ENCODE data around the gene MAPK7. TPM values are rescaled to one million over a fixed set of nuclear protein-coding genes. Genes with fewer than 3 reads are reported as not detected.
"Not testable (repeated sequence)": the region's sequence is repeated elsewhere in the genome, so short reads cannot be mapped to it uniquely, and the experiment has no call there.

Gene MAPK7
- total RNA-seq, 1 donor from 2014 or later = 5.2 TPM

DNA sequence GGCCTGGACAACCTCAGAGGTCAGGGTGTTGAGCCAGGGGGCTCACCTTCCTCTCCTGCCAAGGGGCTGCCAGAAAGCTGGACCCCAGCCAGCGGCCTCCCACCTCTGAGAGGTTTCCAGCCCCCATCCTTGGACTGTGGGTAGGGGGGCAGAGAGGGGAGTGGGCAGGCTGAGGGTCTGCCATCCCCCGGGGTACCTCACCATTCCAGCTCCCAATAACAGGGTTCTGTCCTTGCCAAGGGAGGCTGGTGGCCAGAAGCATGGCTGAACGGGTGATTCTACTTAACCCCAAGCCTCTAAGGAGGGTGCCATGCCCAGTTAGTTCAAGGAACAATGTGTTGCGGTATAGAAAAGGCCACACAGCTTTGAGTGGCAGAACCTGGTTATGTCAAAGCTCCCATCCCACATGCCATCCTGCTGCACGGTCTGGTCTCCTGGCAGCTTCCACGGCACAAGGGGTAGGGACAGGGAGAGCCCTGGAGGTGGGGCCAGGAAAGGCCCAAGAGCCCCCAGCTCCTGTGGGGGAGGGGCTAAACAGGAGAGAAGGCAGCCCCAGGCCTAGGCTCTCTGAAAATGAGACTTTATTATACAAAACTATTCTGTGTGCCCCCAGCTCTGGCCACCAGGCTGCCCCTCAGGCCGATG, 35.6 kb upstream of the MAPK7 start:
- DNase-seq (ENCODE audit: low read depth) = no peak

GRCh38 chr17:19343256-19343630, 35.1 kb upstream of the MAPK7 start:
- no peak for DNase-seq (ENCODE audit: low read depth)

DNA sequence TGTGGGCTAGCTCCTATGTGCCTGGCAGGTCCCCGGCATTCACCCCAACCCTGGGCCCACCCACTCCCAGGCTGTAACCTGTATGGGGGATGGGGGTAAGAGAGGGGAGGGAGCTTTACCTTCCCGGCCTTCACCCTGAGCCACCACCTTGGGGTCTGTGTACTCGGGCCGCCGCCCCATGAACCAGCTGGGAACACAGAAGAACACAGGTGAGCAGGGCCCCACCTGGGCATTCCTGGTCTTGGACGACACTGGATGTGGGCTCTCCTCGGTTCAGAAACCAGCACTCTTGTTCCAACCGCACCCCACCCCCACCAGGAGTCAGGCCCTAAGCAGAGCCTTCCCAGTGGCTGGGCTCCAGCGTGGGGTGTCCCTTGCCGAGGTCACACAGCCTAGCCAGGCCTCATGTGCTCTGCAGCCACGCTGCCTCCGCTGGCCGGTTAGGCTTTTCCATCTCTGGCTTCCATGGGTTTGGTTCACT, 34.6 kb upstream of the MAPK7 start:
- no peak for DNase-seq (ENCODE audit: low read depth)

DNA sequence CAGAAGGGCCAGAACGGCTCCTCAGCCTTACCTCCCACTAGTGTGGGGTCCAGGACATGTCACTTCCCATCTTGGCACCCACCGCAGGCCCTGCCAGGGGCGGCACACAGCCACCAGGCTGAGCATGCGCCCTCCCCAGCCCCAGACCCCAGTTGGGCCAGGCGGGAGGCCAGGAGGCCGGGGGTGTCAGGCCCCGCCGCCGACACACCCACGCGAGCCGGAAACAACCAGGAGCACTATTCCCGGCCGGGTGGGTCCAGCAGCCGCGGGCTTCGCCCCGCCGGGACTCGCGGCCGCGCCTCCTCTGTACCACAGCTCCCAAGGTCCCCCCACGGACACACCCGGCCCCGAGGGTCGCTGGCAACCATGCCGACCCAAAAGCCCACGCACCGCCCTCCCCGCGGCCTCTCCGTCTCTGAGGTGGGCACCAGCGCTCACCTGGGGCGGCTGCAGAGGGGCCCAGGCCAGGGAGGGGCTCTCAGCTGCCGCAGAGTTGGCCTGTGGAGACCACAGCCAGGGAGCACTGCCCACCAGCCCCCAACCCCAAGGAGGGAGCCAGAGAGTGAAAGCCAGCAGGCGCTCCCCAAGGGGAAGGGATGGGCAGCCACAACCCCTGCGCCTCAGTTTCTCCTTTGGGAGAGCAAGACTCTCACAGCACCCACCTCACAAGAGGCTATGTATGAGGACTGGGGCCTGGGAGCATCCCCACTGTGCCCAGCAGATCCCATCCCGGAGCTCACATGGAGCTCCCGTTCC, 33.8 kb upstream of the MAPK7 start:
- DNase-seq (ENCODE audit: low read depth) = no peak

DNA sequence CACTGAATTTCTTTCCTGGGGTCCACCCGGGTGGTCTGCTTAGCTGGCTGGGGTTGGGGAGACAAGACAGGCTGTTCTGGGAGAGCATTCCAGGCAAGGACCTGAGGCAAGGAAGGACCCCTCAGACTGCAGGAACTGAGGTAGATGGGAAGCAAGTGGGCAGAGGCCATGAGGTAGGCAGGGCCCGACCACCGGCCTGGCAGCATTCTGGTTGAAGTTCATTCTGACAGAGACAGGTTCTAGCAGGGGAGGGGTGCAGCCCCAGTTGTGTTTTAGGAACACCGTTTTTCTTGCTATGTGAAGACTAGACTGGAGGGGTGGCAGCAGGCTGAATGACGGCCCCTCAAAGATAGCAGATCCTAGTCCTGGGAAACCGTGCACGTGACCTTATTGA, 33.2 kb upstream of the MAPK7 start:
- DNase-seq (ENCODE audit: low read depth) = no peak

- no peak for DNase-seq (ENCODE audit: low read depth)
Observed at GRCh38 chr17:19345486-19346350, 32.6 kb upstream of the MAPK7 start.

DNA sequence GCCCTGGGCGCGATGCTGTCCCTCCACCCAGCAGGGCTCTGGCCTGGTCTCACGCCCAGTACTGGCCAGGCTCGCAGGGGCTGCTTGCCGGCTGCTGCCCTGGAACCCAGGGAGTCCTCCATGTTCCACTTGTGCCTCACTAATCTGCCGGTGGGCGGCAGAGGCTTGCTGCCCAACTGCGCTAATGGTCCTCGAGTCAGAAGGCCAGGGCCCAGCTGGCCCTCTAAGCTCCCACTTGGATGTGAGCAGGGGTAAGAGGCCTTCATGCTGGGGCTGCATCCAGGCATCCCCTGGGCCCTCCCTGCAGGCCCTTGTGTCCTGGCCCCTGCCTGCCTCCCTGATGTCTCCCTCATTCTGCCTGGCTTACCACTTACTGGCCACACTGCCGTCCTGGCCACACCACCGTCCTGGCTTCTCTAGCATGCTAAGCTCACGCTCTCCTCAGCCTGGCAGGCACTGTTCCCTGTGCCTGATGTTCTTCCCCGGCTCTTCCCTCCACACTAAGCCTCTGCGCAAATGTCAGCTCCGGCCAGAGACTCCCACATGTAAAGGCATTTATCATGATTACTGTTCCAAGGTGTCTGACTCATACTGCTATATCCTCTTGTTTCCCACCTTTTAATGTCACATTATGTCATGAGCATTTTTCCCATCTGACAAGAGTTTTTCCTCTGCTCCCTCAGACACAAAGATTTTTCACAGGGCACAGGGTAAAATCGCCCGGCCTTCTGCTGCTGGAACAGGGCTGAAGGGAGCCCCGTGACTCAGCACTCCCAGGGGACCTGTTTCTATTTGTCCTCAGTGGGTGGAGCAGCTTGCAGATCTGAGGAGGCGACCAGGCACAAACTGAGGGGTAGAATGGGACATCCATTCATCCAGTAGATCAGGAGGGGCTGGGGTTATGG, 31.7 kb upstream of the MAPK7 start:
- DNase-seq (ENCODE audit: low read depth) = peak; percentile 79

GRCh38 chr17:19347323-19348080, 30.8 kb upstream of the MAPK7 start:
- DNase-seq (ENCODE audit: low read depth) = no peak

DNA sequence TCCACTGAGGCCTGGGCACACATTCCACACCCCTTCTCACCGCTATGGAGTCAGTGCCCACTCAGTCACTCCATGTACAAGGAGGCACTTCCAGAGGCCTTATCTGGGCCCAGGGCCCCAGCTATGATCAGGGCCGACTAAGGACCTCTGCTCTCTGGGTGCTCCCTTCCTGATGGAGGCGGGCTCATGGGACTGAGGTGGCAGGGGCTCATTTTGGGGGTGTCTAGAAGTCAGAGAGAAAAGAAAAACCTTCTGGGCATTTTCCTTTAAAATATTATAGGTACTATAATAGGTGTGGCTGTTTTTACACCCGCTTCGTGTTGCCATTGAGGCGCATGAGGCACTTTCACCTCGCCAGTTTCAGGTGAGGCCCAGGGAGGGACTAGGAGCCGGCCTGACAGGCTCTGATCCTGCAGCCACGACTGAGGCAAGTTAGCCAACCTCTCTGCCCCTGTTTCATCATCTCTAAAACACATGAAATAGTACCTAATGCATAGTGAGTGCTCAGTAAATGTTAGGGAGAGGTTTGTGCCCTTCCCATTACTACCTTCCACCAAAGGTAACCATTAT, 30.1 kb upstream of the MAPK7 start:
- DNase-seq (ENCODE audit: low read depth) = no peak

- no peak for DNase-seq (ENCODE audit: low read depth)
Observed at GRCh38 chr17:19348806-19349205, 29.5 kb upstream of the MAPK7 start.

- DNase-seq (ENCODE audit: low read depth) = not testable (repeated sequence)
Observed at GRCh38 chr17:19353401-19353800, 24.9 kb upstream of the MAPK7 start.

DNA sequence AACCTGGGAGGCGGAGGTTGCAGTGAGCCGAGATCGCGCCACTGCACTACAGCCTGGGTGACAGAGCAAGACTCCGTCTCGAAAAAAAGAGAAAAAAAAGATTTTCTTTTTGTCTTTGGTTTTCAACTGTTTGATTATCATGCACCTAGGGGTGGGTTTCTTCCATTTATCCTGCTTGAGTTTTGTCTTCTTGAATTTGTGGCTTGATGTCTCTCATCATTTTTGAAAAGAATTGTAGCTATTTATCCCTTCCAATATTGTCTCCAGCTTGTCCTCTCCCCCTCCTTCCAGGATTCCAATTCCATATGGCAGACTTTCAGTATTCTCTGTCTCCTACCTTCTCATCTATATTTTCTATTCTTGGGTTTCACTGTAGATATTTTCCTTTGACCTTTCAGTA, 23.6 kb upstream of the MAPK7 start:
- no peak for DNase-seq (ENCODE audit: low read depth)

DNA sequence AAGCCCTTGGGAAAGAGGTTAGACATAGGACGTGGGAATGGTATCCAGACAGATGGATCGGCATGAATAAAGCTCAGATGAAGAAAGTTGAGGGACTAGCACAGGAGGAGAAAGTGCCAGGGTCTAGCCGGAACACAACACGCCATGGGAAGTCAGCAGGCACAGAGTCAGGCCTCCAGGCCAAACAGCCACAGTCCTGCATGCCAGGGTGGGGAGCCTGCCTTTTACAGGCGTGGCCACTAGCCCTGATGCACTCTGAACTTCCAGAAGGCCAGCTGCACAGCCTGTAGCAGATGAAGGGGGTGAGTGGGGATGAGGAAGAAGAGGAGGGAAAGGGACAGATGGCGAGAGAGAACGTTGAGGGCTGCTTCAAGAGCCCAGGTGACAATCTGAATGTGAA, 20.9 kb upstream of the MAPK7 start:
- DNase-seq (ENCODE audit: low read depth) = peak; percentile 41

- DNase-seq (ENCODE audit: low read depth) = no peak
Observed at GRCh38 chr17:19357761-19358160, 20.5 kb upstream of the MAPK7 start.

DNA sequence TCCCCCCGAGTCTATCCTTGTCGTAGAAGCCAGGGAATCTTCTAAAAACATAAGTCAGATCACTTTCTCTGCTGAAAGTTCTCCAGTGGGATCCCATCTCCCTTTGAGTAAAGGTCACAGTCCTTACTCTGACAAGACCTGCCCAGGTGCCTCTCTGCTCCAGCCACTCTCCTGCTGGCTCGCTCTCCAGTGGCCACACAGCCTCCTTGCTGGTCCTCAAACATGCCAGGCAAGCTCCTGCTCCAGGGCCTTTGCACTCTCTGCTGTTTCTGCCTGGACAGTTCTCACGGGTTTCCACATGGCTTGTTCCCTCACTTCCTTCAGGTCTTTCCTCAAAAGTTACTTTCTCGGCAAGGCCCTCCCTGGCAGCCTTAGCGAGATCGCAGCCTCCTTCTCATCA, 19.1 kb upstream of the MAPK7 start:
- DNase-seq (ENCODE audit: low read depth) = no peak

GRCh38 chr17:19359856-19360255, 18.4 kb upstream of the MAPK7 start:
- DNase-seq (ENCODE audit: low read depth) = no peak

- DNase-seq (ENCODE audit: low read depth) = no peak
Observed at GRCh38 chr17:19360772-19361171, 17.5 kb upstream of the MAPK7 start.

DNA sequence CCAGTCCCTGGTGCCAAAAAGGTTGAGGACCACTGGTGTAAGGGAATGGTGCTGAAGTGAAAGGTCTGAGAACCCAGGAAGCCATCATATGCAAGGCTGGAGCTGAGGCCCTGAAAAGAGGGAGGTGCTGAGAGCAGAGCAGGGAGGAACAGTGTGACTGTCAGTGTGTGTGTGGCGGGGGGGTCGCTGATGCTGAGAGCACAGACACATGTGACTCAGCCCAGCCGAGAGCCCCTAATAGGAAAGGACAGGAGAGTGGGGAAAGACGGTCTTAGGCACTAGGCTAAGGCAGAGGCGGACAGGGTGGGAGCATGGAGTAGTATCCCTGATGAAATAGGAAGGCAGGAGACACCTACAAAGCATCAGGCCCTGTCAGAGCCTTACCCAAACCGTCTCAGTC, 17.0 kb upstream of the MAPK7 start:
- DNase-seq (ENCODE audit: low read depth) = no peak

DNA sequence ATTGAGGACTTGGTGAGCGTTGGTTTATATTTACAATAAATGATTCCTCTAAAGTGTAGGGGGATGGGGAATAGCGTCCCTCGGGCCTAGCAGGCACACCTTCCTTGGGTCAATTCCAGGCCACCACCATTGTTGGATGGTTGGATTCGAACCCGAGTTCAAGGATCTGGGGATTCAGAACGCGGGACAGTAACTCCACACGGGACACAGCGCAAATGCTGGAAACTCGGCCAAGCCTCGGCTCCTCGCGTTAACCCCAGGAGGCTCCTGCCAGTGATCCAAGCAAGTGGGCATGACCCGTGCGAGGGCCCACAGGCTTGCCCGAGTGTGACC, 16.4 kb upstream of the MAPK7 start:
- DNase-seq (ENCODE audit: low read depth) = no peak

Measured in myocyte (in vitro differentiated cells).